ENCODE results near the gene CFAP45. TPM values are rescaled to one million over a fixed set of nuclear protein-coding genes. Genes with fewer than 3 reads are reported as not detected.

CFAP45 gene
- total RNA-seq, 1 experiment from 2014 or later: 9.3 TPM

DNA sequence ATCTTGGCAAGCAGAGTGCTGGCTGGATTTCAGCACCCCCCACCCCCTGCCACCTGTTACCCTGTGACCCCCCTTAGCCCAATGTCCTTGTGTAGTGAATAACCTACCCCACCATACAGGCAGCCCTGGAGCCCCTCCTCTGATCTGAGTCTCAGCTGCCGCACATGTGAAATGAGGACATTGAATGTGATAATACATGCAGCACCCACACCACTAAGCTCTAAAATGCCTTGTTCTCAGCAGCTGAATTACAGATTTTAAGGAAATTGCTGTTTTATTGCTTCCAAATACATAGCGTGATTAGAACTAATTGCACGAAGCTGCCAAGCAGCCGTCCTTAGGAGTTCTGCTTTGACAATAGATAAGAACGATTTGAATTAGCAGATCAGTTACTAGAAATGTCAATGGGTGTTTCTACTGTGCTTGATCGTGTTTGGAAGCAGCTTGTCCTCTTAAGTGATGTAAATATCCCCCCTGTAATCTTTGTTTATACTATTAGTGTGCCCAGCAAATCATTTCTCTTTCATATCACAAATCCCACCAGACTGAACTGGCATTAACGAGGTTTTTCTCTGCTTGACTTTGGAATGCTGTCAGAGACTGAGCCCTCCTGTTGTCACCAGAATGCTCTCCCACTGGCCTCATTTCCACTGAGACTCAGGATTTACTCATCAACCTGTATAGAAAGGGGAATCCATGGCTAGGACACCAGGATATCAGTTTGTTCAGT, 68.4 kb downstream of the CFAP45 start:
- BruUV-seq (replicated peaks): no TSS peak

DNA sequence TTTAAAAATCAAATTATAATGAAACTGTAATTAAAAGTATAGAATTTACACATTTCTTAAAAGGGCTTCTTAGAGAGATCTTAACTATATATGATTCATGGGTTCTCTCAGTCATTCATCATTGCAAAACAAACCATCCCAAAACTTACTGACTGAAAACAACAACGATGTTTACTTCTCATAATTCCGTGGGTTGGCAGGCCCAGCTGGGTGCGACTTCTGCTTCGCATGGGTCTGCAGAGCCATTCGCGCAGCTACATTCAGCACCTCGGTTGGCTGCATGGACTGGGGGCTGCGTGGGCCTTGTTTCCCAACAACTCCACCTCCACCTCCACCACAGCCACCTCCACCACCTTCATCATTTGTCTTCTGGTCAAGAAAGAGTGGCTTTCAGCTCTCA, 69.2 kb downstream of the CFAP45 start:
- H2AFZ ChIP-seq: no peak overlapping the region
- no peaks in the 10 kb centered on the region for H3K36me3 ChIP-seq (ENCODE audit: low read depth)
- TF ChIP-seq, protein P1, sequence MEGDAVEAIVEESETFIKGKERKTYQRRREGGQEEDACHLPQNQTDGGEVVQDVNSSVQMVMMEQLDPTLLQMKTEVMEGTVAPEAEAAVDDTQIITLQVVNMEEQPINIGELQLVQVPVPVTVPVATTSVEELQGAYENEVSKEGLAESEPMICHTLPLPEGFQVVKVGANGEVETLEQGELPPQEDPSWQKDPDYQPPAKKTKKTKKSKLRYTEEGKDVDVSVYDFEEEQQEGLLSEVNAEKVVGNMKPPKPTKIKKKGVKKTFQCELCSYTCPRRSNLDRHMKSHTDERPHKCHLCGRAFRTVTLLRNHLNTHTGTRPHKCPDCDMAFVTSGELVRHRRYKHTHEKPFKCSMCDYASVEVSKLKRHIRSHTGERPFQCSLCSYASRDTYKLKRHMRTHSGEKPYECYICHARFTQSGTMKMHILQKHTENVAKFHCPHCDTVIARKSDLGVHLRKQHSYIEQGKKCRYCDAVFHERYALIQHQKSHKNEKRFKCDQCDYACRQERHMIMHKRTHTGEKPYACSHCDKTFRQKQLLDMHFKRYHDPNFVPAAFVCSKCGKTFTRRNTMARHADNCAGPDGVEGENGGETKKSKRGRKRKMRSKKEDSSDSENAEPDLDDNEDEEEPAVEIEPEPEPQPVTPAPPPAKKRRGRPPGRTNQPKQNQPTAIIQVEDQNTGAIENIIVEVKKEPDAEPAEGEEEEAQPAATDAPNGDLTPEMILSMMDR (conservative IDR thresholded peaks at IDR 0.05): no peak
- TF ChIP-seq EZH2 (IDR thresholded peaks at IDR 0.05; ENCODE audit: low read depth): no peak
- no peaks in the 10 kb centered on the region for H3K9me2 ChIP-seq (ENCODE audit: insufficient read depth)
- no peaks in the 10 kb centered on the region for H3K9me3 ChIP-seq (ENCODE audit: insufficient read depth, low read depth)
- DNase-seq: no peak
- H3K4me1 ChIP-seq (replicated peaks; ENCODE audit: insufficient read depth): no peaks in the 10 kb centered on the region
- POLR2A ChIA-PET (ENCODE audit: unreplicated experiment): no interaction called here
- no TSS peak for BruUV-seq (replicated peaks)
- CTCF ChIA-PET: no interaction called here
- no peak overlapping the region for H3K4me3 ChIP-seq
- H3K27ac ChIP-seq: no peak overlapping the region
- no peaks in the 10 kb centered on the region for H3K79me2 ChIP-seq (ENCODE audit: low read depth)
- H3K27me3 ChIP-seq (ENCODE audit: insufficient read depth, low read depth): no peaks in the 10 kb centered on the region
- no peak overlapping the region for H3K4me2 ChIP-seq
- no peaks in the 10 kb centered on the region for H4K20me1 ChIP-seq (ENCODE audit: insufficient read depth)
- H3F3A ChIP-seq (ENCODE audit: insufficient read depth, low read depth): no peaks in the 10 kb centered on the region
- intact Hi-C loops (cut with micrococcal nuclease; ENCODE audit: unreplicated experiment): no loop called here

More for the DNA sequence above, 68.4 kb downstream of the CFAP45 start:
- Histone ChIP-seq H3K27me3 (ENCODE audit: insufficient read depth, low read depth) (no peaks in the 10 kb centered on the region), H4K20me1 (ENCODE audit: insufficient read depth) (no peaks in the 10 kb centered on the region), H2AFZ (no peak overlapping the region), H3K27ac (no peak overlapping the region), H3K79me2 (ENCODE audit: low read depth) (no peaks in the 10 kb centered on the region), H3K4me2 (no peak overlapping the region), H3K4me1 (replicated peaks; ENCODE audit: insufficient read depth) (peaks cover under 1% of the 10 kb centered on the region; the same call in 1 of the 2 replicates), H3F3A (ENCODE audit: insufficient read depth, low read depth) (no peaks in the 10 kb centered on the region), H3K4me3 (no peak overlapping the region), H3K9me2 (ENCODE audit: insufficient read depth) (no peaks in the 10 kb centered on the region), H3K36me3 (ENCODE audit: low read depth) (no peaks in the 10 kb centered on the region), H3K9me3 (ENCODE audit: insufficient read depth, low read depth) (no peaks in the 10 kb centered on the region)
- intact Hi-C loops (cut with micrococcal nuclease; ENCODE audit: unreplicated experiment): no loop called here
- no peak for DNase-seq
- TF ChIP-seq EZH2 (IDR thresholded peaks at IDR 0.05; ENCODE audit: low read depth): no peak
- TF ChIP-seq, protein P1 (conservative IDR thresholded peaks at IDR 0.05): no peak
- ChIA-PET CTCF (no interaction called here), POLR2A (ENCODE audit: unreplicated experiment) (no interaction called here)

DNA sequence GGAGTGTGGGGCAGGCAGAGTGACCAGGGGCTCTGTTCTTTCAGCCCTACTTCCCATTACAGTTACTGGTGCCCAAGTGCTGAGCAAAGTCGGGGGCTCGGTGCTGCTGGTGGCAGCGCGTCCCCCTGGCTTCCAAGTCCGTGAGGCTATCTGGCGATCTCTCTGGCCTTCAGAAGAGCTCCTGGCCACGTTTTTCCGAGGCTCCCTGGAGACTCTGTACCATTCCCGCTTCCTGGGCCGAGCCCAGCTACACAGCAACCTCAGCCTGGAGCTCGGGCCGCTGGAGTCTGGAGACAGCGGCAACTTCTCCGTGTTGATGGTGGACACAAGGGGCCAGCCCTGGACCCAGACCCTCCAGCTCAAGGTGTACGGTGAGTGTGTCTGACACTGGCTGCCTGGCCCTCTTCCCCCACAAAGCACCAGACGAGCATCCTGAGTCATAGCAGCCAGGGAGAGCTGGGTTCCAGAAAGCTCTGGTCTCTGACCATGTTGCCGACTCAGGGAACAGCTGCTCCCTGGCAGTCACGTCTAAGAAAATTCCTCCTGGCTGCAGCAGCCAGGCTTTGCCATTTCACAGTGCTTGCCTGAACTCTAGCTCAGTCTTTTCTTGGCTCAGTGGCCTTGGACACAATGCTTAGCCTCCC, 70.0 kb downstream of the CFAP45 start:
- no peaks in the 10 kb centered on the region for H3K9me2 ChIP-seq (ENCODE audit: insufficient read depth)
- no peaks in the 10 kb centered on the region for H3F3A ChIP-seq (ENCODE audit: insufficient read depth, low read depth)
- TF ChIP-seq EZH2 (IDR thresholded peaks at IDR 0.05; ENCODE audit: low read depth): no peak
- TF ChIP-seq, protein P1 (conservative IDR thresholded peaks at IDR 0.05): no peak
- no peak overlapping the region for H3K4me2 ChIP-seq
- no peak overlapping the region for H3K27ac ChIP-seq
- intact Hi-C loops (cut with micrococcal nuclease; ENCODE audit: unreplicated experiment): no loop called here
- H4K20me1 ChIP-seq (ENCODE audit: insufficient read depth): no peaks in the 10 kb centered on the region
- H2AFZ ChIP-seq: no peak overlapping the region
- H3K36me3 ChIP-seq (ENCODE audit: low read depth): no peaks in the 10 kb centered on the region
- ChIA-PET CTCF (interaction anchor here (0.6 kb wide), 1 partner anchor 19 kb away, joined by 3 read pairs; no protein-coding TSS in a partner anchor), POLR2A (ENCODE audit: unreplicated experiment) (no interaction called here)
- no TSS peak for BruUV-seq (replicated peaks)
- no peaks in the 10 kb centered on the region for H3K4me1 ChIP-seq (replicated peaks; ENCODE audit: insufficient read depth)
- no peaks in the 10 kb centered on the region for H3K9me3 ChIP-seq (ENCODE audit: insufficient read depth, low read depth)
- no peaks in the 10 kb centered on the region for H3K79me2 ChIP-seq (ENCODE audit: low read depth)
- no peaks in the 10 kb centered on the region for H3K27me3 ChIP-seq (ENCODE audit: insufficient read depth, low read depth)
- no peak for DNase-seq
- no peak overlapping the region for H3K4me3 ChIP-seq
